Epidermal melanocyte (primary cell): ENCODE data around the gene PRSS23.
"Not testable (repeated sequence)": the region's sequence is repeated elsewhere in the genome, so short reads cannot be mapped to it uniquely, and the experiment has no call there.

Experiments
- DNase-seq: peaks from one replicate; pipeline ENCODE4 v3.0.0; 2011; ENCODE audit warnings: low spot score; ENCODE audit not compliant: insufficient read length

PRSS23 gene

GRCh38 chr11:86814775-86815174 lies 14.4 kb downstream of the PRSS23 start:
- DNase-seq: no peak

GRCh38 chr11:86815726-86816125 lies 15.4 kb downstream of the PRSS23 start:
- DNase-seq: no peak

GRCh38 chr11:86816251-86816726 lies 15.9 kb downstream of the PRSS23 start:
- no peak for DNase-seq

- DNase-seq: peak; percentile 45
Observed at GRCh38 chr11:86818462-86819192, 18.3 kb downstream of the PRSS23 start.

- DNase-seq: not testable (repeated sequence)
Observed at GRCh38 chr11:86824139-86824538, 23.8 kb downstream of the PRSS23 start.

- DNase-seq: not testable (repeated sequence)
Observed at GRCh38 chr11:86834376-86834775, 34.0 kb downstream of the PRSS23 start.

GRCh38 chr11:86844762-86845508 lies 44.6 kb downstream of the PRSS23 start:
- not testable (repeated sequence) for DNase-seq

GRCh38 chr11:86848132-86848531 lies 47.8 kb downstream of the PRSS23 start:
- DNase-seq: no peak

- DNase-seq: no peak
Observed at GRCh38 chr11:86849679-86850078, 49.3 kb downstream of the PRSS23 start.
